Ascending aorta (tissue), 2 donors: Measurements from ENCODE around the gene CDK17. TPM values are rescaled to one million over a fixed set of nuclear protein-coding genes. Genes with fewer than 3 reads are reported as not detected.

Experiments used
- DNase-seq, 2 donors: peaks; one replicate each; pipeline ENCODE4 v3.0.0-alpha.2; 2019; ENCODE audit warnings: low spot score in 2 of 2
- H3K27ac ChIP-seq, 2 donors: fragments of 200-600 bp; sonication (generic); one replicate each; pipeline ENCODE4 v1.5.1; 2016 to 2017; ENCODE audit warnings: mild to moderate bottlenecking in 1 of 2
- H3K27me3 ChIP-seq: fragments of 200-600 bp; sonication (generic); one replicate; pipeline ENCODE4 v1.5.1; 2017
- H3K36me3 ChIP-seq, 2 donors: fragments of 200-600 bp; sonication (generic); one replicate each; pipeline ENCODE4 v1.5.1; 2016
- H3K4me1 ChIP-seq, 2 donors: fragments of 200-600 bp; sonication (generic); one replicate each; pipeline ENCODE4 v1.5.1; 2016 to 2017; ENCODE audit warnings: mild to moderate bottlenecking in 1 of 2
- H3K4me3 ChIP-seq, 2 donors: fragments of 200-600 bp; sonication (generic); one replicate each; pipeline ENCODE4 v1.5.1; 2016 to 2017; ENCODE audit warnings: mild to moderate bottlenecking in 1 of 2
- H3K9me3 ChIP-seq, 2 donors: fragments of 200-600 bp; sonication (generic); one replicate each; pipeline ENCODE4 v1.5.1; 2016
- CTCF ChIP-seq, 3 experiments: fragments of 200-600 bp in 2 of 3; fragments of 450-650 bp in 1 of 3; sonication (generic) in 2 of 3; IDR thresholded peaks; one replicate each; pipeline ENCODE4 v1.5.1; 2016 to 2019; ENCODE audit warnings: antibody characterized with exemption in 3 of 3, mild to moderate bottlenecking in 1 of 3, moderate library complexity in 1 of 3
- intact Hi-C: fragments of 100-400 bp; cut with DNase I; formaldehyde crosslinking; loops from one replicate; pipeline ENCODE4 v1.15.1; 2023
- total RNA-seq: library from RNA; depleted of rRNA; stranded (reverse); fragments of >200 nt; gene quantifications from one replicate; pipeline ENCODE4 v1.1.0, GENCODE V29; 2016

Gene CDK17
- total RNA-seq, 1 donor from 2014 or later, result 49.7 TPM

GRCh38 chr12:96431067-96431466, 30.8 kb upstream of the CDK17 start:
- no peak for TF ChIP-seq CTCF (IDR thresholded peaks at IDR 0.05)

GRCh38 chr12:96427269-96427729, 27.1 kb upstream of the CDK17 start:
- H3K36me3 ChIP-seq, result no peaks in the 10 kb centered on the region
- peak in 1 of 2 donors; percentile 82 for DNase-seq
- no peak overlapping the region for H3K4me3 ChIP-seq

More at GRCh38 chr12:96431067-96431466, 30.8 kb upstream of the CDK17 start:
- intact Hi-C loops, result no loop called here
- no peaks in the 10 kb centered on the region for H3K9me3 ChIP-seq
- no peak overlapping the region for H3K4me3 ChIP-seq
- H3K27ac ChIP-seq, result no peak overlapping the region
- H3K27me3 ChIP-seq, result no peaks in the 10 kb centered on the region
- DNase-seq, result no peak
- H3K36me3 ChIP-seq, result no peaks in the 10 kb centered on the region
- no peaks in the 10 kb centered on the region for H3K4me1 ChIP-seq

GRCh38 chr12:96425951-96426350, 25.7 kb upstream of the CDK17 start:
- no peak for DNase-seq
- H3K27ac ChIP-seq, result no peak overlapping the region
- H3K4me3 ChIP-seq, result no peak overlapping the region
- H3K36me3 ChIP-seq, result no peaks in the 10 kb centered on the region
- no peaks in the 10 kb centered on the region for H3K9me3 ChIP-seq
- H3K27me3 ChIP-seq, result no peaks in the 10 kb centered on the region
- no peaks in the 10 kb centered on the region for H3K4me1 ChIP-seq
- intact Hi-C loops, result no loop called here
- TF ChIP-seq CTCF (IDR thresholded peaks at IDR 0.05), result no peak

More at GRCh38 chr12:96427269-96427729, 27.1 kb upstream of the CDK17 start:
- peak overlapping the region; percentile 32 to 48 for H3K27ac ChIP-seq
- no peaks in the 10 kb centered on the region for H3K27me3 ChIP-seq
- intact Hi-C loops, result no loop called here
- H3K9me3 ChIP-seq, result no peaks in the 10 kb centered on the region
- TF ChIP-seq CTCF (IDR thresholded peaks at IDR 0.05), result no peak
- H3K4me1 ChIP-seq, result no peaks in the 10 kb centered on the region

- Histone ChIP-seq H3K27me3 (no peaks in the 10 kb centered on the region), H3K36me3 (no peaks in the 10 kb centered on the region), H3K4me3 (no peak overlapping the region), H3K27ac (no peak overlapping the region), H3K4me1 (no peaks in the 10 kb centered on the region), H3K9me3 (no peaks in the 10 kb centered on the region)
- no peak for DNase-seq
- intact Hi-C loops, result no loop called here
- TF ChIP-seq CTCF (IDR thresholded peaks at IDR 0.05), result no peak
Observed at GRCh38 chr12:96425321-96425720, 25.1 kb upstream of the CDK17 start.

- no peak overlapping the region for H3K27ac ChIP-seq
- no peak for DNase-seq
- no peak overlapping the region for H3K4me3 ChIP-seq
- no peaks in the 10 kb centered on the region for H3K36me3 ChIP-seq
- TF ChIP-seq CTCF (IDR thresholded peaks at IDR 0.05), result no peak
- no peaks in the 10 kb centered on the region for H3K4me1 ChIP-seq
- intact Hi-C loops, result no loop called here
- no peaks in the 10 kb centered on the region for H3K27me3 ChIP-seq
- H3K9me3 ChIP-seq, result no peaks in the 10 kb centered on the region
Observed at GRCh38 chr12:96424601-96425000, 24.4 kb upstream of the CDK17 start.

- no peaks in the 10 kb centered on the region for H3K9me3 ChIP-seq
- no peak overlapping the region for H3K4me3 ChIP-seq
- DNase-seq, result no peak
- intact Hi-C loops, result no loop called here
- no peaks in the 10 kb centered on the region for H3K36me3 ChIP-seq
- H3K27me3 ChIP-seq, result no peaks in the 10 kb centered on the region
- no peak for TF ChIP-seq CTCF (IDR thresholded peaks at IDR 0.05)
- no peaks in the 10 kb centered on the region for H3K4me1 ChIP-seq
- no peak overlapping the region for H3K27ac ChIP-seq
Observed at GRCh38 chr12:96422192-96422591, 22.0 kb upstream of the CDK17 start.
